Cardiac muscle cell (in vitro differentiated cells and primary cell): ENCODE data around the gene DEF6. TPM values are rescaled to one million over a fixed set of nuclear protein-coding genes. Genes with fewer than 3 reads are reported as not detected.
"Not testable (repeated sequence)": the region's sequence is repeated elsewhere in the genome, so short reads cannot be mapped to it uniquely, and the experiment has no call there.

Experiments used
- DNase-seq, 2 donors: peaks; one replicate each; pipeline versions ENCODE4 v3.0.0 to v3.0.0-alpha.2; 2010 to 2017; ENCODE audit warnings: low read depth in 1 of 2, low spot score in 1 of 2
- H3K27ac ChIP-seq: fragments of 200-600 bp; sonication (generic); 2 replicates; pipeline ENCODE4 v1.5.1; 2016
- H3K27me3 ChIP-seq: fragments of 200-600 bp; sonication (generic); 2 replicates; pipeline ENCODE4 v1.6.0; 2016; ENCODE audit warnings: control low read depth
- H3K36me3 ChIP-seq: fragments of 200-600 bp; sonication (generic); 2 replicates; pipeline ENCODE4 v1.5.1; 2016; ENCODE audit warnings: control low read depth
- H3K4me1 ChIP-seq: fragments of 200-600 bp; sonication (generic); 2 replicates; pipeline ENCODE4 v1.8.1; 2017; ENCODE audit warnings: low read depth, mild to moderate bottlenecking, mixed run types
- H3K4me3 ChIP-seq: fragments of 200-600 bp; sonication (generic); 2 replicates; pipeline ENCODE4 v1.5.1; 2016; ENCODE audit warnings: mild to moderate bottlenecking
- H3K9me3 ChIP-seq: fragments of 200-600 bp; sonication (generic); 2 replicates; pipeline ENCODE4 v1.5.1; 2017; ENCODE audit warnings: low read depth, mild to moderate bottlenecking, control low read depth
- CTCF ChIP-seq: IDR thresholded peaks from 2 replicates; pipeline ENCODE4 v1.5.1; 2012; ENCODE audit warnings: low read depth, mild to moderate bottlenecking, low read length
- polyA plus RNA-seq: library from polyadenylated mRNA; unstranded; fragments of >200 nt; fragmentation: Nextera tagmentation; extraction: Ambion mirVana; gene quantifications from 2 replicates; pipeline ENCODE4 v1.2.1, GENCODE V29; 2016
- total RNA-seq: library from RNA; depleted of rRNA; stranded (reverse); fragments of >200 nt; gene quantifications from 2 replicates; pipeline ENCODE4 v1.2.3, GENCODE V29; 2016

Gene DEF6
- total and polyA plus RNA-seq, 2 experiments from 2014 or later, result 2.3 to 9.2 TPM

GRCh38 chr6:35330541-35331119, 33.0 kb downstream of the DEF6 start:
- TF ChIP-seq CTCF, result no peak
- Histone ChIP-seq H3K4me1 (no peaks in the 10 kb centered on the region), H3K9me3 (no peaks in the 10 kb centered on the region), H3K27ac (no peak overlapping the region), H3K27me3 (peaks cover 5% of the 10 kb centered on the region), H3K36me3 (no peaks in the 10 kb centered on the region), H3K4me3 (no peak overlapping the region)
- no peak for DNase-seq

- not testable (repeated sequence) for H3K9me3 ChIP-seq, H3K27me3 ChIP-seq, H3K4me1 ChIP-seq, H3K36me3 ChIP-seq, DNase-seq, H3K27ac ChIP-seq, H3K4me3 ChIP-seq
These were observed 34.7 kb downstream of the DEF6 start for GRCh38 chr6:35332074-35332887.

GRCh38 chr6:35341557-35341956, 43.9 kb downstream of the DEF6 start:
- no peak for TF ChIP-seq CTCF

GRCh38 chr6:35342258-35343091, 44.9 kb downstream of the DEF6 start, which contains the start of gene PPARD:
Gene PPARD (plus strand): TSS chr6:35342558. CDS start chr6:35411088, 68,530 bp downstream.
- H3K27ac ChIP-seq, result peak within 1 kb of the TSS; percentile 22

More at GRCh38 chr6:35341557-35341956, 43.9 kb downstream of the DEF6 start:
- Histone ChIP-seq H3K27me3 (no peaks in the 10 kb centered on the region), H3K27ac (no peak overlapping the region), H3K4me3 (no peak overlapping the region), H3K9me3 (no peaks in the 10 kb centered on the region), H3K36me3 (no peaks in the 10 kb centered on the region), H3K4me1 (peaks cover 7% of the 10 kb centered on the region)
- DNase-seq, result no peak

GRCh38 chr6:35343092-35343834, 45.6 kb downstream of the DEF6 start:
- H3K9me3 ChIP-seq, result no peaks in the 10 kb centered on the region
- H3K4me3 ChIP-seq, result peak overlapping the region; percentile 93
- no peak for TF ChIP-seq CTCF
- H3K4me1 ChIP-seq, result peaks cover 7% of the 10 kb centered on the region
- H3K36me3 ChIP-seq, result no peaks in the 10 kb centered on the region
- DNase-seq, result peak in 1 of 2 donors; percentile 80
- H3K27ac ChIP-seq, result no peak overlapping the region
- H3K27me3 ChIP-seq, result no peaks in the 10 kb centered on the region

More at GRCh38 chr6:35342258-35343091, 44.9 kb downstream of the DEF6 start, which contains the start of gene PPARD:
- Histone ChIP-seq H3K4me1 (peaks cover 7% of the 10 kb centered on the region), H3K27me3 (no peaks in the 10 kb centered on the region), H3K4me3 (peak within 1 kb of the TSS; percentile 93), H3K9me3 (no peaks in the 10 kb centered on the region), H3K36me3 (no peaks in the 10 kb centered on the region)
- peak; percentile 97 to 98 for DNase-seq
- peak; percentile 96 for TF ChIP-seq CTCF
